NB4 (cell line): ENCODE measurements around the gene NDUFA1.

Experiments used
- CTCF ChIP-seq: IDR thresholded peaks from one replicate; pipeline ENCODE4 v1.5.1; 2012; ENCODE audit warnings: low read depth, low read length
- POLR2A ChIP-seq: IDR thresholded peaks from 2 replicates; pipeline ENCODE4 v1.6.1; 2011; ENCODE audit warnings: mild to moderate bottlenecking; ENCODE audit not compliant: insufficient read length; ENCODE audit errors: extremely low read depth

DNA sequence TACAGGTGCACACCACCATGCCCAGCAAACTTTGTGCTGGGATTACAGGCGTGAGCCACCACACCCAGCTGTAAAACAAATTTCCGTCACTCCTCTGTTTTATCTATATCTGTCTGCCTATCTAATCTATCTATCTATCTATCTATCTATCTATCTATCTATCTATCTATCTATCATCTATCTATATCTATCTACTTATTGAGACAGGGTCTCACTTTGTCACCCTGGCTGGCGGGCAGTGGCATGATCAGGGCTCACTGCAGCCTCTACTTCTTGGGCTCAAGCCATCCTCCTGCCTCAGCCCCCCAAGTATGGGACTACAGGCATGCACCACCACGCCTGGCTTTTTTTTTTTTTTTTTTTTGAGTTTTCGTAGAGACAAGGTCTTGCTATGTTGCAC lies 44.7 kb downstream of the NDUFA1 start:
- TF ChIP-seq CTCF = no peak
- no peak for TF ChIP-seq POLR2A
